RKO (cell line): ENCODE measurements around the gene BCO1.
A peak's percentile ranks its signal among the peaks of the same experiment; 100 is the strongest.

Source experiments
- DNase-seq: peaks from one replicate; pipeline ENCODE4 v3.0.0-alpha.2; 2016; ENCODE audit warnings: low spot score

BCO1 gene

DNA sequence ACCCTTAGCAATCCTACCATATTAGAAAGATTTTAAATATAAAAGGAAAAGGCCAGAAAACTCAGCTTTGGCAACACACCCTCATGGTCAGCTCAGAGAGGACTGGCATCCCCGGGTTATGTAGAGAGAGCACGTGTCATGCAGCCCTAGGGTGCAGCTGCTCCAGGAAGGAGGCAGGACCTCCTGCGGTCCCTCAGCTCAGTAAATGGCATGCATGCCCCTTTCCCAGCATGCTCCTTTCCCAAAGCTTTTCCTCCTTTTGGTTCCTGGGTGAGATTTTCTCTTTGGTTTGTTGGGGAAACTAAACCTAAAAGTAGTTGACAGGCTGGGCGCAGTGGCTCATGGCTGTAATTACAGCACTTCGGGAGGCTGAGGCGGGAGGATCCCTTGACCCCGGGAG, 80.2 kb downstream of the BCO1 start:
- no peak for DNase-seq

- DNase-seq, result peak; percentile 50
Measured at GRCh38 chr16:81319221-81319912, 80.9 kb downstream of the BCO1 start.

DNA sequence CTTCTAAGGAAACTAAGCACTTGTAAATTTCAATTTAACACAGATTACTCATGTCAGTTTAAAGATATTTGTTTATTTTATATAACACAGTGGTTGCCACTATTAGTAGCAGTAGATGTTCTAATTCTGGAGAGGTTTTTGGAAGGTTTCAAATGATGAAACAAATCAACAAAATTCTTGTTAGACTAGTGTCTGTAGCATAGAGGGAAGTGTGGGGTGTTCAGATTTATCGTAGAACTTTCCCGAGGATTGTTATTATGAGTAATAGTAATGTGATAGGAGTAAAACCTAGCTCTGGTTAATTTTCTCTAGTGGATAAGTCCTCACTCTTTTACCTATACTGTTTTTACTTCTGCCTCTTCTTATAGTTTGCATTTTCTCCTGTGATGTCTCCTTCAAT, 82.5 kb downstream of the BCO1 start:
- DNase-seq, result no peak

- no peak for DNase-seq
Measured at GRCh38 chr16:81321536-81321935, 83.0 kb downstream of the BCO1 start.

GRCh38 chr16:81324808-81325207, 86.3 kb downstream of the BCO1 start:
- no peak for DNase-seq

GRCh38 chr16:81327011-81327410, 88.5 kb downstream of the BCO1 start:
- DNase-seq, result no peak

DNA sequence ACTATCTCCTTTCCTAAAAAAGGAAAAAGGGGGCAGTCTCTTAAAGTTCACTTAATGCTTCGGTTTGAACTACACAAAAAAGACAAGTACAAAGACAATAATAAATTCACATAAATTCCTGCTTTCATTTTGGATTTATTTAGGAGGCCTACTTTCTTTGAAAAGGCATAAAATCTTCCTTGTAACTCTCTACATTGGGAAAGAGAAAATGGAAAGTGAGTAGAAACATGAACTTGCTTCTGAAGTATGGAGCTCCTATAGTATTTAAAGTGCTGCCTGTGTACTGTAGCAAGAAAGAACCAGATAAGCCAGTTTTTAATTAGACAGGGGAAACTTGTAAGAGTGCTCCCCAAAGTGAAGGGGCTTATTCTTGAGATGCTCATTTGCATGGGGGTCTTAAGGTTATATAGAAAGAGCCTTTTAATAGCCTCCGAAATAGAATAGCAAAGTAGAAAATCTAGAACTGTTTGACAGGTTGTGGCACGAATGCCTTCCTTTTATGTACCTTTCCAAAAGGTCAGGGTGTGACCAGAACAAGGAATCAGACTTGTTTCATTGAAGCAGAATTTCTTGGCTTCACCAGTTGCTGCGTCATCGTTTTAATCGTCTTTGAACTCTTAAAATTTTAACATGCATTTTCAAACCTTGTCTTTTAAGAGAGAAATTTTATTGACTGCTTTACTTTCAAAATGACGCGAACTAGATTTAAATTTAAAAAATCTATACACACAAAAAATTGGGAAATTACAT, 89.1 kb downstream of the BCO1 start:
- DNase-seq, result no peak

GRCh38 chr16:81329947-81330346, 91.5 kb downstream of the BCO1 start:
- DNase-seq, result no peak

DNA sequence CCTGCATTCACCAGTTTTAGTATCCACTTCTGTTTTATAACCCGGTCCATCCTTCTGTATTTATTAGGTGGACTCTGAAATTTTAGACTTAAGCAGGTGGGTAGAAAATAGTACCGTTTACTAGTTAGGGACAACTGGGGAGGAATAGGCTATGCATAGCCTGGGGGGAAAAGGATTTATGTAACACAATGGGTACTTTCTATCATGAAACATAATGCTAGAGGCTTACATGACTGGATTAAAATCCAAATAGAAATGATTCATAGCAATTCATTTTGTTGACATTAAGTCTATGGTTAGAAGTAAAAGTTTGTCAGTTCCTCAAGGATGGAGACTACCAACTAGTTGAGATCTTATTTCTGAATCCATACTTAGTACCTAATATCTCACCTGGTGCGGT, 94.9 kb downstream of the BCO1 start:
- DNase-seq, result no peak

GRCh38 chr16:81335669-81336068, 97.2 kb downstream of the BCO1 start:
- DNase-seq, result no peak

GRCh38 chr16:81337097-81337496, 98.6 kb downstream of the BCO1 start:
- no peak for DNase-seq
